Mesenchymal stem cell (in vitro differentiated cells and primary cell): ENCODE measurements around the gene DMXL1.

ENCODE experiments used
- DNase-seq: peaks from one replicate; pipeline ENCODE4 v3.0.0-alpha.2; 2013
- H2AFZ ChIP-seq: one replicate; pipeline ENCODE4 v1.6.1; 2013; ENCODE audit warnings: low read depth, mild to moderate bottlenecking, control low read depth, inconsistent platforms, low read length, moderate library complexity
- H2AK5ac ChIP-seq: 2 replicates; pipeline ENCODE4 v1.6.1; 2013; ENCODE audit warnings: low read length, moderate library complexity, mild to moderate bottlenecking, inconsistent platforms; ENCODE audit not compliant: severe bottlenecking
- H2BK120ac ChIP-seq: one replicate; pipeline ENCODE4 v1.6.1; 2013; ENCODE audit warnings: low read depth, mild to moderate bottlenecking, inconsistent platforms, low read length, moderate library complexity
- H2BK12ac ChIP-seq, 2 experiments: one replicate each; pipeline ENCODE4 v1.6.1; 2013; ENCODE audit warnings: inconsistent platforms in 2 of 2, low read length in 2 of 2, mild to moderate bottlenecking in 2 of 2, moderate library complexity in 2 of 2, control low read depth in 1 of 2
- H2BK15ac ChIP-seq: one replicate; pipeline ENCODE4 v1.6.1; 2013; ENCODE audit warnings: mild to moderate bottlenecking, low read depth, inconsistent platforms; ENCODE audit not compliant: poor library complexity, severe bottlenecking
- H2BK5ac ChIP-seq: 2 replicates; pipeline ENCODE4 v1.6.1; 2013; ENCODE audit warnings: low read depth, mild to moderate bottlenecking, low read length, control low read depth, inconsistent platforms; ENCODE audit not compliant: poor library complexity, severe bottlenecking
- H3K14ac ChIP-seq, 2 experiments: one replicate each; pipeline ENCODE4 v1.6.1; 2013; ENCODE audit warnings: inconsistent platforms in 2 of 2, low read length in 2 of 2, control low read depth in 1 of 2, mild to moderate bottlenecking in 1 of 2, moderate library complexity in 1 of 2
- H3K18ac ChIP-seq, 2 experiments: one replicate each; pipeline ENCODE4 v1.6.1; 2013; ENCODE audit warnings: inconsistent platforms in 2 of 2, low read length in 2 of 2, control low read depth in 1 of 2, low read depth in 1 of 2, mild to moderate bottlenecking in 1 of 2
- H3K23ac ChIP-seq, 2 experiments: one replicate each; pipeline ENCODE4 v1.6.1; 2013; ENCODE audit warnings: inconsistent platforms in 2 of 2, low read length in 2 of 2, mild to moderate bottlenecking in 2 of 2, moderate library complexity in 2 of 2, control low read depth in 1 of 2
- H3K27ac ChIP-seq: 2 replicates; pipeline ENCODE4 v1.5.1; 2013; ENCODE audit warnings: mild to moderate bottlenecking, moderate library complexity, low read length, control low read depth, inconsistent platforms; ENCODE audit not compliant: poor library complexity, severe bottlenecking
- H3K27me3 ChIP-seq, 2 experiments: 2 replicates each; pipeline versions ENCODE4 v1.6.1 to v1.7.0; 2013; ENCODE audit warnings: low read length in 2 of 2, mild to moderate bottlenecking in 2 of 2, moderate library complexity in 2 of 2, control low read depth in 1 of 2, inconsistent platforms in 1 of 2; ENCODE audit not compliant: control insufficient read depth in 1 of 2, insufficient read depth in 1 of 2
- H3K36me3 ChIP-seq, 2 experiments: 2 replicates each; pipeline versions ENCODE4 v1.6.1 to v1.7.0; 2013; ENCODE audit warnings: low read length in 2 of 2, control low read depth in 1 of 2, inconsistent platforms in 1 of 2, low read depth in 1 of 2, mild to moderate bottlenecking in 1 of 2; ENCODE audit not compliant: insufficient read depth in 2 of 2, control insufficient read depth in 1 of 2
- H3K4ac ChIP-seq, 2 experiments: one replicate each; pipeline ENCODE4 v1.6.1; 2013; ENCODE audit warnings: inconsistent platforms in 2 of 2, low read length in 2 of 2, mild to moderate bottlenecking in 2 of 2, moderate library complexity in 2 of 2, control low read depth in 1 of 2, low read depth in 1 of 2
- H3K4me1 ChIP-seq: 2 replicates; pipeline ENCODE4 v1.6.1; 2013; ENCODE audit warnings: low read depth, low read length, control low read depth; ENCODE audit not compliant: control insufficient read depth, insufficient read depth
- H3K4me2 ChIP-seq: 2 replicates; pipeline ENCODE4 v1.6.1; 2013; ENCODE audit warnings: low read length, mild to moderate bottlenecking, inconsistent platforms; ENCODE audit not compliant: poor library complexity, severe bottlenecking
- H3K4me3 ChIP-seq, 2 experiments: 2 replicates each; pipeline versions ENCODE4 v1.5.1 to v1.7.0; 2013; ENCODE audit warnings: low read length in 2 of 2, mild to moderate bottlenecking in 2 of 2, control low read depth in 1 of 2, low read depth in 1 of 2; ENCODE audit not compliant: insufficient read depth in 1 of 2
- H3K79me1 ChIP-seq: replicated peaks from 2 replicates; pipeline ENCODE4 v1.6.1; 2013; ENCODE audit warnings: mild to moderate bottlenecking, control low read depth, low read length, inconsistent platforms; ENCODE audit not compliant: poor library complexity, severe bottlenecking
- H3K9ac ChIP-seq: 2 replicates; pipeline ENCODE4 v1.7.0; 2013; ENCODE audit warnings: mild to moderate bottlenecking, low read length, moderate library complexity
- H3K9me3 ChIP-seq: 2 replicates; pipeline ENCODE4 v1.7.0; 2013; ENCODE audit warnings: mild to moderate bottlenecking, low read length; ENCODE audit not compliant: control insufficient read depth
- H4K8ac ChIP-seq: one replicate; pipeline ENCODE4 v1.6.1; 2013; ENCODE audit warnings: inconsistent platforms, mild to moderate bottlenecking, low read length, moderate library complexity
- H4K91ac ChIP-seq: one replicate; pipeline ENCODE4 v1.6.1; 2013; ENCODE audit warnings: mild to moderate bottlenecking, low read length, inconsistent platforms
- WGBS: methylation state at CpG from one replicate; pipeline ENCODE4 v1.1.7; 2013; ENCODE audit warnings: mixed read lengths; 5-methylcytosine and 5-hydroxymethylcytosine counted together

DMXL1 gene

DNA sequence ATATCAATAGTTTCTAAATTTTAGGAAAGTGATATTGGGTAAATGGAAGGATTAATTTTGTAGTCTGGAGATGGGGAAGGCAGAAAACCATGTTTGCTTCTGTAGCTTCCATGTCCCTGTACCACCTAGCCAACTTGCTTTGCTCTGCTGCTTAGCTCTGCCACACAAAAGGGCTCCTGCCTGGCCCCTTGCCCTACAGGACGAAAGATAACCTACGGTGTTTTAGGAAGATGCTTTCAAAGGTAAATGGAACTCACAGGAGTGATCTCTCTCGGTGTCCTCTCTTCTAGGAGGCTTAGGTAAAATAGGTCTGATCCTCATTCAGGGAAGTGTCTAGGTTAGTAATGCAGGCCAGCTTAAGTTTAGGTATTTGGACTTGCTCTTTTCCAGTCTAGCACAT is 37.8 kb upstream of the DMXL1 start:
- H2BK12ac ChIP-seq: no peak overlapping the region
- no peaks in the 10 kb centered on the region for H3K36me3 ChIP-seq
- no peak overlapping the region for H2BK5ac ChIP-seq
- no peak overlapping the region for H2AFZ ChIP-seq
- no peak overlapping the region for H3K4me2 ChIP-seq
- H3K27me3 ChIP-seq: no peaks in the 10 kb centered on the region
- no peak overlapping the region for H2BK15ac ChIP-seq
- H3K4me1 ChIP-seq: peaks cover 1% of the 10 kb centered on the region
- no peak overlapping the region for H3K27ac ChIP-seq
- no peak overlapping the region for H4K8ac ChIP-seq
- WGBS: 78% methylated on average over 3 of the region's 3 CpGs
- H3K4ac ChIP-seq: no peak overlapping the region
- no peak overlapping the region for H3K14ac ChIP-seq
- no peak for DNase-seq
- H3K9me3 ChIP-seq: peaks cover 2% of the 10 kb centered on the region
- no peak overlapping the region for H2AK5ac ChIP-seq
- H3K18ac ChIP-seq: no peak overlapping the region
- no peak overlapping the region for H3K23ac ChIP-seq
- no peak overlapping the region for H3K9ac ChIP-seq
- H3K79me1 ChIP-seq: no peaks in the 10 kb centered on the region
- H2BK120ac ChIP-seq: no peak overlapping the region
- no peak overlapping the region for H4K91ac ChIP-seq
- H3K4me3 ChIP-seq: no peak overlapping the region

DNA sequence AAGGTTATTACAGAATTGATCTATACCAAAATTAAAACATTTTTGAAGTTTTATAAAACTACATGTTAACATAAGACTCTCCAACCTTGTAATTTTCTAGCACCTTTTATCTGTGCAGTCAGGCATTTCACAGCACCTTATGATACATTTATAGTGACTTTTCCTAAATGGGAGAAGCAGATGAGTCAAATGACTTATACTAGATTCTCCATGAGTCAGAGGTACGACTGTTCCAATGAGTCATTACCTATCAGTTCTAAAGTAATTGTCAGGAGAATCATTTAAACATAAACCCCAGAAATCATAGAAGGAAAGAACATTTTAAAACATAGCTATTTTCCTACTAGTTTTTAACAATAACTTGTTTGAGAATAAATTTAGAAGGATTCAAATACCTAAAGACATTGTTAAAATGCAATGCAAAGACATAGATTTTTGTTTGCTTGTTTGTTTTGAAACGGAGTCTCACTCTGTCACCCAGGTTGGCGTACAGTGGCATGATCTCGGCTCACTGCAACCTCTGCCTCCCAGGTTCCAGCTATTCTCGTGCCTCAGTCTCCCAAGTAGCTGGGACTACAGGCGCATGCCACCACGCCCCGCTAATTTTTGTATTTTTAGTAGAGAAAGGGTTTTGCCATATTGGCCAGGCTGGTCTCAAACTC is 34.7 kb upstream of the DMXL1 start:
- Histone ChIP-seq H3K4me3 (no peak overlapping the region), H2BK5ac (no peak overlapping the region), H3K9ac (peak overlapping the region; percentile 57), H3K9me3 (peaks cover 18% of the 10 kb centered on the region), H3K18ac (no peak overlapping the region), H3K4me1 (peaks cover 1% of the 10 kb centered on the region), H2AFZ (no peak overlapping the region), H2BK12ac (no peak overlapping the region), H3K27ac (no peak overlapping the region), H2AK5ac (no peak overlapping the region), H2BK120ac (no peak overlapping the region), H3K27me3 (no peaks in the 10 kb centered on the region), H3K14ac (no peak overlapping the region), H4K8ac (no peak overlapping the region), H3K79me1 (no peaks in the 10 kb centered on the region), H4K91ac (no peak overlapping the region), H3K4me2 (no peak overlapping the region), H3K4ac (no peak overlapping the region), H2BK15ac (no peak overlapping the region), H3K36me3 (no peaks in the 10 kb centered on the region), H3K23ac (no peak overlapping the region)
- DNase-seq: peak; percentile 71
- WGBS: 91% methylated on average over 3 of the region's 8 CpGs

DNA sequence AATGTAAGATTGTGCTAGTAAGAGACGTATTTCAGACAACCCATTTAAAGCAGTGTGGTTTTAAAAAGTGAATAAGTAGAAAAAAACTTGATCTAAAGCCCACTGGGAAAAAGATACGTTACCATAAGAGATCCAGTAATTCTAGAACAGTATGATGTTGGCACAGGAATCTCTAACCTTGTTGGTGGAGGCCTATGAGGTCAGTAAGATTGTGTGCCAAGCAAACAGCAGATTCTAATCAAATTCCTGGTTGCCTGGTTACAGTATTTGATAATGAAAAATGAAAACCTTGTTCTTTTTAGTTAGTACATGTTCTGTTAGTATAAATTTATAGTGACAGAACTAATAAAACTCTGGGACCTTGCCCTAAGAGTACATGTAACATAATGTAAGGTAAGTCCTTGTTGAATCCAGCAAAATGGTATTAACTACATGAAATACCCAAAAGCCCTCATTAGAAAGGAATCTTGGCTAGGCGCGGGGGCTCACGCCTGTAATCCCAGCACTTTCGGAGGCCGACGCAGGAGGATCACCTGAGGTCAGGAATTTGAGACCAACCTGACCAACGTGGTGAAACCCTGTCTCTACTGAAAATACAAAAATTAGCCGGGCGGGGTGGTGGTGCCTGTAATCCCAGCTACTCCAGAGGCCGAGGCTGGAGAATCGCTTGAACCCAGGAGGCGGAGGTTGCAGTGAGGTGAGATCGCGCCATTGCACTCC is 33.2 kb upstream of the DMXL1 start:
- Histone ChIP-seq H2BK120ac (no peak overlapping the region), H3K18ac (no peak overlapping the region), H2BK15ac (no peak overlapping the region), H2AK5ac (no peak overlapping the region), H4K91ac (no peak overlapping the region), H3K27ac (no peak overlapping the region), H4K8ac (no peak overlapping the region), H2BK5ac (no peak overlapping the region), H3K4ac (no peak overlapping the region), H3K79me1 (no peaks in the 10 kb centered on the region), H2AFZ (no peak overlapping the region), H3K4me1 (peaks cover 1% of the 10 kb centered on the region), H3K9ac (peak overlapping the region; percentile 81), H3K27me3 (no peaks in the 10 kb centered on the region), H3K9me3 (peaks cover 24% of the 10 kb centered on the region), H2BK12ac (no peak overlapping the region), H3K4me3 (no peak overlapping the region), H3K14ac (no peak overlapping the region), H3K36me3 (no peaks in the 10 kb centered on the region), H3K23ac (no peak overlapping the region), H3K4me2 (no peak overlapping the region)
- WGBS: 97% methylated on average over 16 of the region's 16 CpGs
- no peak for DNase-seq

DNA sequence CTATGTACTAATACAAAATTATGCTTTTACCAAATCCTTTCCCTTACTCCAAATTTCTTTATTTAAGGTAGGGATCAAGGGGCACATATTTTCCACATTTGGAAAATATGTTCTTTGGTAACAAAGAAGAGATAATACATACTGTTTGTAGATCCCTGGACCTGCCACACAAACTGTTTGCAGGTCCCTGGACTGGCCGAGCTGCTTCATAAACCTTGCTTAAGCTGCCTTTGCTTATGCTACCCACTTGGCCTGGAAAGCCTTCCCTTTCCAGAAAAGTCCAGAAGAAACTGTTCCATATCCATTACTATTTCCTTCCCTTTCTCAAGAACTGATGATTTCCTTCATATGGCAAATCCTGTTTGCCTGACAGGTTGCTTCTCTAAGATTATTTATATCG is 22.6 kb upstream of the DMXL1 start:
- DNase-seq: no peak
- Histone ChIP-seq H3K27me3 (no peaks in the 10 kb centered on the region), H3K79me1 (no peaks in the 10 kb centered on the region), H2BK120ac (no peak overlapping the region), H2BK12ac (no peak overlapping the region), H3K4ac (no peak overlapping the region), H3K9me3 (peaks cover 9% of the 10 kb centered on the region), H3K27ac (no peak overlapping the region), H2BK15ac (no peak overlapping the region), H3K4me3 (no peak overlapping the region), H3K36me3 (no peaks in the 10 kb centered on the region), H3K9ac (no peak overlapping the region), H3K23ac (no peak overlapping the region), H2BK5ac (no peak overlapping the region), H3K4me1 (peaks cover 2% of the 10 kb centered on the region), H4K8ac (no peak overlapping the region), H3K18ac (no peak overlapping the region), H2AFZ (no peak overlapping the region), H4K91ac (no peak overlapping the region), H3K4me2 (no peak overlapping the region), H3K14ac (no peak overlapping the region), H2AK5ac (no peak overlapping the region)
- WGBS: 93% methylated on average over 2 of the region's 2 CpGs
